Inflammatory macrophage (primary cell): Measurements from ENCODE around the gene AKR1D1.
A peak's percentile ranks its signal among the peaks of the same experiment; 100 is the strongest.
"Not testable (repeated sequence)": the region's sequence is repeated elsewhere in the genome, so short reads cannot be mapped to it uniquely, and the experiment has no call there.

Experiments used
- DNase-seq, 2 donors: peaks; one replicate each; pipeline ENCODE4 v3.0.0-alpha.2; 2020 to 2022
- total RNA-seq, 18 experiments: gene quantifications; one replicate each; lab custom pipeline; 2026; ENCODE audit warnings: mixed read lengths in 6 of 18, inconsistent platforms in 2 of 18; lab: John Stamatoyannopoulos, UW

The AKR1D1 gene, protein sequence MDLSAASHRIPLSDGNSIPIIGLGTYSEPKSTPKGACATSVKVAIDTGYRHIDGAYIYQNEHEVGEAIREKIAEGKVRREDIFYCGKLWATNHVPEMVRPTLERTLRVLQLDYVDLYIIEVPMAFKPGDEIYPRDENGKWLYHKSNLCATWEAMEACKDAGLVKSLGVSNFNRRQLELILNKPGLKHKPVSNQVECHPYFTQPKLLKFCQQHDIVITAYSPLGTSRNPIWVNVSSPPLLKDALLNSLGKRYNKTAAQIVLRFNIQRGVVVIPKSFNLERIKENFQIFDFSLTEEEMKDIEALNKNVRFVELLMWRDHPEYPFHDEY
- 0 to 0.16 (median 0.02) reads per million in 18 experiments for total RNA-seq

DNA sequence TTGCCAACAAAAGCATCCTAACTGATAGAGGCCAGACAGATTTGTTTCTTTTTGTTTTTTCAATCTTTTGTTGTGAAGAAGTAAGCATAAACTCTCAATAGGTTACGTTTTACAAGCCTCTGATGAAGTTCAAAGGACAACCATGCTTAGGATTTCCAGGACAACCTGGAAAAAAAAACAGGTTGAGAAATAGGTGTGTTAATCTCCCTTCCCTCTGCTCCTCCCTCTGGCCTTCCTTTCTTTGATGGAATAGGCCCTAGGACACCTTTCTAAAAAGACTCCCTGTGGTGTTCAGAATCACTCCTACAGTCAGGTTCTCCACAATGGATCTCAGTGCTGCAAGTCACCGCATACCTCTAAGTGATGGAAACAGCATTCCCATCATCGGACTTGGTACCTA, at the start of gene AKR1D1:
Gene AKR1D1, plus strand, starts transcription at position 264 of the 400 bp plus-strand sequence. Its CDS starts 60 bp downstream, at position 324.
- no peak for DNase-seq

DNA sequence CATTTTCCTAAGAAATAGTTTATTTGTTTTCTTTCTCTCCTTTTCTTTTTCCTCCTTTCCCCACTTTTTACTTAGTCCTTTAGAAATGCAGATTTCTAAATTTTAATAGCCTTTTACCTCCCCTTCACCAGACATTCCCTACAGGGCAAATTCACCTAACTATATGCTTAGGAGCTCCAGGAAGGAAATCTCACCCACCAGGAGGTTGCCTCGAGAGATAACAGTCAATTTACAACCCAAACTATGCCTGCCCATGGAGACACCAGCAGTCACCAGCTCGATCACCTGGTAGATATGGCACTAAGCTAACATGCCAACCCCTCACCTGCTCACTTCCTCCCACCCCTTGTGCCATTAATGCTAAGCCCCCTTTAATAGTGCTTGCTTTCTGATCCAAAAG, 49.2 kb upstream of the AKR1D1 start:
- DNase-seq = no peak

DNA sequence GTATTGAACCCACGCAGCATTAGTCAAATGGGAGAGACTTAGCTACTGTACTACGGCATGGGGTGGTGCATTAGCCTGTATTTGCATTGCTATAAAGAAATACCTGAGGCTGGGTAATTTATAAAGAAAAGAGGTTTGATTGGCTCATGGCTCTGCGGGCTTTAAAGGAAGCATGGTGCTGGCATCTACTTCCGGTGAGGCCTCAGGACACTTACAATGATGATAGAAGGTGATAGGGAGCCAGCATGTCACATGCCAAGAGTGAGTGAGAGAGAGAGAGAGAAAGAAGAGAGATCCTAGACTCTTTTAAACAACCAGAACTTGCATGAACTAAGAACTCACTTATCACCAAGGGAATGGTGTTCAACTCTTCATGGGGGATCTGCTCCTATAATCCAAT, 47.1 kb upstream of the AKR1D1 start:
- no peak for DNase-seq

DNA sequence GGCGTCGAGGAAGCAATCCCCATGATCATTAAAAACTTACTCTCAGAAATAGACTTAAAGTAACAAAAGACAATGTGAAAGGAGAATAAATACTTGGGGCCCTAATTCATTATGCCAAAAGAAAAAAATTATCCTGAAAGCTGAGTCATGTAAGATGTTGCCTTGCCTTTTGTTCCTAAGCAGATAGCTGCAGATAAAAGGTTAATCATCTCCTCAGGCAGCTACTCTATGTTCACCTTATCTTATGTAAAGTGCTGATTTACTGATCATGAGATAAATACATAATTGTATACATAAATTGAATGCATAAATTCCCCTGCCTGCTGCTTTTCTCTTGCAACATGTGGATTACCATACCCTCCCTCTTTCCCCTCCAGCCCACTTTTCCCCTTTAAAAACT, 46.3 kb upstream of the AKR1D1 start:
- no peak for DNase-seq

DNA sequence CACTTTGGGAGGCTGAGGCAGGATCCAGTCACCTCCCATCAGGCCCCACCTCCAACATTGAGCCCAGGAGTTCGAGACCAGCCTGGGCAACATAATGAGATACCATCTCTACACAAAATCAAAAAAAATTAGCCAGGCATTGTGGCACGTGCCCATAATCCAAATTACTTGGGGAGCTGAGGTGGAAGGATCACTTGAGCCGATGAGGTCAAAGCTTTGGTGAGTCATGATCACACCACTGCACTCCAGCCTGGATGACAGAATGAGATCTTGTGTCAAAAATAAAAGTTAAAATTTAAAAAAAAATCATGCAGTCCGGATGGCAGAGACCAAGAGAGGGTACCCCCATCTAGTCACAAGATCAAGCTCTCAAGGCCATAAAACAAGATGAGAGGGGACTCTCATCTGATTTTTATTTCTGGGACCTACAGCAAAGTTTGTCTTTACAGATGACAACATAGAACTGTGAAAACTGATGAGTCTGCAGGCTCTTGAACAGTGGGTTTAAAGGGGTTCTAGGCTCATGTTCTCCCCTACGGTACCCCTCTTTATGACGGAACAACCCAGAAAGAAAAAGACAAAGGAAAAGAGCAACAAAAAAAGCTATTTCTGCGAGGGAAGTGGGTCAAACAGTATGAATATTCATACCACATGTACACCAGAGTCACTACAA, 45.4 kb upstream of the AKR1D1 start:
- peak; percentile 47 to 84 for DNase-seq

DNA sequence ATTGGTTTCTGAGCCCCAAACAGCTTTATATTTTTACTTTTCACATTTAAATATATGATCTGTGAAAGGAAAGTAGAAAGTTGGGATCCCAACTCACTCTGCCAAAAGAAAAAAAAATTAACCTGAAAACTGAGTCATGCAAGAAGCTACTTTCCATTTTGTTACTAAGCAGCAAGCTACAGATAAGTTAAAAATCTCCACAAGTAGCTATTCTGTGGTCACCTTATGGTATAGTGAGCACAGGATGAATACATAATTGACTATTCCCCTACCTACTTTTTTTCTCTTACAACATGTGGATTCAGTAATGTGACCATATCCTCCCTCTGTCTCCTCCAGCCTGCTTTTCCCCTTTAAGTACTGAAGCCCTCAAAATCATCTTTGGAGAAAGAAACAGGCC, 44.1 kb upstream of the AKR1D1 start:
- no peak for DNase-seq

DNA sequence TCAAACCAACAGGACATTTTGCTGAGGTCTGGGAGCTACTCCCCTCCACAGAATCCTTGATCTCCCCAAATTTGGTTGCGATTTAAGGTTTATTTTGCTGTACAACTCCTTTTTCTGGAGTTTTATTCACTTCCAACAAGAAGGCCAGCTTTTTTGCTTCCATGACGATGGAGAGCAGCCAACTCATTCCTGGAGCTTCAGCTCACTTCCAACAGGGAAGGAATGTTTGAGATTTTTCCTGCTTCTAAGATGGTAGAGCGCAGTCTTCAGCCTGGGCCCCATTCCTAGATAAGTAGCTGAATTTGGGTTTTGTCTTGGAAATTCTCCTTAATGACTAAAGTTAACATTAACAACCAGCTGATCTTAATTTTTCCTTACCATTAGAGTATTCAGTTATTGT, 43.5 kb upstream of the AKR1D1 start:
- DNase-seq = no peak

DNA sequence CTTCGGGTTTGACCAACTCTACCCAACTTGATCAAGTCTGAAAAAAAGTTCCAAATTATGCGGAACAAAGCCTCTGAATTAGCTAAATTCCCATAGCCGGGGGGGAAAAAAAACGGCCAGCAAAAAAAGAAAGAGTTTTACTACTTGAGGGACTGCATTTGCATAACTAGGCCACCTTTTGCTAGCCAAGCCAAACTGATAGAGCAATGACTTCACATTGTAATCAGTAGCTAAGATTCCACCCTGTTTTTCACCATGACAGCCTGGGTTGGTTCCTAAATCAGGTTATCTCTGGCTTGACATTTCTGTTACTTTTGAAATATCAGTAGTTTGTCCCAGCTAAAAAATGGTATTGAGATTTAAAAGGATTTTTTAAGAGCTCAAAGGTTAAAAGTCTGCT, 43.0 kb upstream of the AKR1D1 start:
- DNase-seq = no peak

DNA sequence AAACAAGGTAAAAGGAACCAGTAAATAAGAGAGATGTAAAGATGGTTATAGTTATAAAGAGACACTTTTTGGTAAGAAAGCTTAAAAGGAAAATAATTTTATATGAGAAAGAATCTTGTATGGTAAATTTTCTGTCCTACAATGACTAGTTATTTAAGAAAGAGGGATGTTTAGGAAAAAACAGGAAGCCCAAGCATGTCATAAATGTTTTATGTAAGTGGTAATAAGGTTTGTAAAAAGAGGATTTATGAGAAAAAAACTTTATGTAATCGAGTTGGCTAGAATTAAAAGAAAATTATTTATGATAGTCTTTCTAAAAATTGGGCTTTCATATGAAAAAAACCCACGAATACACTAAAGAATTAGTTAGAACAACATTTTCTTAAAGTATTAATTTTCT, 40.1 kb upstream of the AKR1D1 start:
- no peak for DNase-seq

DNA sequence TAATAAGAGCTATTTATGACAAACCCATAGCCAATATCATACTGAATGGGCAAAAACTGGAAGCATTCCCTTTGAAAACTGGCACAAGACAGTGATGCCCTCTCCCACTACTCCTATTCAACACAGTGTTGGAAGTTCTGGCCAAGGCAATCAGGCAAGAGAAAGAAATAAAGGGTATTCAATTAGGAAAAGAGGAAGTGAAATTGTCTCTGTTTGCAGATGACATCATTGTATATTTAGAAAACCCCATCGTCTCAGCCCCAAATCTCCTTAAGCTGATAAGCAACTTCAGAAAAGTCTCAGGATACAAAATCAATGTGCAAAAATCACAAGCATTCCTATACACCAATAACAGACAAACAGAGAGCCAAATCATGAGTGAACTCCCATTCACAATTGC, 36.2 kb upstream of the AKR1D1 start:
- not testable (repeated sequence) for DNase-seq

DNA sequence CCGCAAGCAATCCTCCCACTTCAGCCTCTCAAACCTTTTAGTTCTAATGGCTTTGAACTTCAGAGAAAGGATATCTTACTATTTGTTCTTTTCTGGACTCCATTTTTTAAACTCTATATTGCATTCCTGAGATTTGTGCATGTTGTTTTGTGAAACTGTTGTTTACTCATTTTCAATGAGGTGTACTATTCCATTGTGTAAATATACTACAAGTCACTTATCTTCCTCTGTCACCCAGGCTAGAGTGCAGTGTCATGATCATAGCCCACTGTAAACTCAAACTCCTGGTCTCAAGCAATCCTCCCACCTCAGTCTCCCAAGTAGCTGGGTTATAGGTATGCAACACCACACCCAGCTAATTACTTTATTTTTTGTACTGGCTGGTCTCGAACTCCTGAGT, 31.4 kb upstream of the AKR1D1 start:
- no peak for DNase-seq

DNA sequence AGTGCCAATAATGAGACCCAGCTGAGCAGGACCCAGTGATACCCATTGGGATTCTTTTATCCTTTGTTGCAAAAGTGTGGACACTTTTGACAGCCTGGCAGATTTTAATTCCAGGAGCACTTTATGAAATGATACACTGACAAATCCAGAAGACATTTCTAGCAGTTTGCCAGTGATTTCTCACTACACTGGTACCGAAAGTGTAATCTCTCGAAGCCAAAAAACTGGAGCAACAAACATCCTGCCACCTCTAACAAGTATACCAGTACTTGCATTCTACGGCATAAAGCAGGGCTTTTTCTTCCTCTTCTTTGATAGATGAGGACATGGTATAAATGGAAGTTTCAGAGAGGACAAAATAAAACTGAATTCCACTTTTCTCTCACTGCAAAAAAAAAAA, 28.4 kb upstream of the AKR1D1 start:
- no peak for DNase-seq

DNA sequence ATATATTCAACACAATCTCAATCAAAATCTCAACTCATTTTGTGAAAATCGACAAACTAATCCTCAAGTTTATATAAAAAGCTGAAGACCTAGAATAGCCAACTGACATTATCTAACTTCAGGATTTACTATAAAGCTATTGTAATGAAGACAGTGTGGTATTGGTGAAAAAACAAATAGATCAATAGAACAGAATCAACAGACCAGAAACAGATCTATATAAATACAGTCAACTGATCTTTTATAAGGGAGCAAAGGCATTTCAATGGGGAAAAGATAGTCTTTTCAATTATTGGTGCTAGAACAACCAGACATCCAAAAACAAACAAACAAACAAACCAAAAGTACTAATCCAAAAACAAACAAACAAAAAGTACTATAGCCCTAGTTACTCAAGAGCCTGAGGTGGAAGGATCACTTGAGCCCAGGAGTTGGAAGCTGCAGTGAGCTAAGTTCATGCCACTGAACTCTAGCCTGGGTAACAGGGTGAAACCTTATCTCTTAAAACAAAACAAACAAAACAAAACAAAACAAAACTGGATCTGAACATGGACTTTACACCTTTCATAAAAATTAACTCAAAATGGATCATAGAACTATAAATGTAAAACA, 26.6 kb upstream of the AKR1D1 start:
- no peak for DNase-seq

DNA sequence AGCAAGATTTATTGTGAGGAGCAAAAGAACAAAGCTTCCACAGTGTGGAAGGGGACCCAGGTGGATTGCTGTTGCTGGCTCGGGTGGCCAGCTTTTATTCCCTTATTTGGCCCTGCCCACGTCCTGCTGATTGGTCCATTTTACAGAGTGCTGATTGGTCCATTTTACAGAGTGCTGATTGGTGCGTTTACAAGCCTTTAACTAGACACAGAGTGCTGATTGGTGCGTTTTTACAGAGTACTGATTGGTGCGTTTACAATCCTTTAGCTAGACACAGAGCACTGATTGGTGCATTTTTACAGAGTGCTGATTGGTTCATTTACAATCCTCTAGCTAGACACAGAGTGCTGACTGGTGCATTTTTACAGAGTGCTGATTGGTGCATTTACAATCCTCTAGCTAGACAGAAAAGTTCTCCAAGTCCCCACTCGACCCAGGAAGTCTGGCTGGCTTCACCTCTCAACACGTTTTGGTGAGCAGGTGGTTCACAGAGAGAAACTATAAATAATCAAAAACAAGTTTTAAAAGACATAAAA, 24.5 kb upstream of the AKR1D1 start:
- DNase-seq = not testable (repeated sequence)

DNA sequence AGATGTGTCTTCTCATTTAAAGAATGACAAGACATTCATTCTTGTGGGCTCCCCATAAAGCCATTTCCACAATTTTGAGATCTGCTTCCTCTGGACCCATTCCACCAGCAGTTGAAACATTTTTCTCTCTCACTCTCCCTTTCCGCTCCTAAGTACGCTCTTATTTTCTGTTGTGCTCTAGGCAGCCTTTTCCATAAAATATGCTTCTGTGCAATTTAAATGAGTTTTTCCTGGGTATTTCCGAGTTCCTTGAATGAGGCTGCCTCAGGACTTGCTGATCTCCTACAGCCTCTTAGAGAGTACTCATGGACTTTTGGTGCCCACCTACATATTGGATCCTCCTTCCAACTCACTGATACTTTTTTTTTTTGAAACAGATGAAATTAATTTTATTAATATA, 23.6 kb upstream of the AKR1D1 start:
- no peak for DNase-seq

DNA sequence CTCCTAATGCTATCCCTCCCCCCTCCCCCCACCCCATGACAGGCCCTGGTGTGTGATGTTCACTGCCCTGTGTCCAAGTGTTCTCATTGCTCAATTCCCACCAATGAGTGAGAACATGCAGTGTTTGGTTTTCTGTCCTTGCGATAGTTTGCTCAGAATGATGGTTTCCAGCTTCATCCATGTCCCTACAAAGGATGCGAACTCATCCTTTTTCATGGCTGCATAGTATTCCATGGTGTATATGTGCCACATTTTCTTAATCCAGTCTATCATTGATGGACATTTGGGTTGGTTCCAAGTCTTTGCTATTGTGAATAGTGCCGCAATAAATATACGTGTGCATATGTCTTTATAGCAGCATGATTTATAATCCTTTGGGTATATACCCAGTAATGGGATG, 20.6 kb upstream of the AKR1D1 start:
- not testable (repeated sequence) for DNase-seq

DNA sequence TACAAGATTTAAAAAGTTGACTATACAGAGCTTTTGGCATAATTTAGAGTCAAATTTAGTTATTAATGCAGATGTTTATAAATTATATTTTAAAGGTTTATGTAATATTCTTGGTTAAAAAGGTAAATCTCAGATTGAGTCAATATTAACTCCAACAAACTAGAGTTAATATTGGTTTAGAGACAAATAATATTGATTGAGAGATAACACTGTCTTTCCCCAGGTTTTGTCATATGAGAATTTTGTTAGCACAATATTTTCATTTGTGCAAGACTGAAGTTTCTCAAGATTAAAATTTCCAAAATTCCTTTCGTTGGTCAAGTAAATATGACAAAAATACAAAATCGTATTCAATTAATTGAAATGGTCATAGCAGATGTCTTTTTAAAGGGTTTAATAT, 12.9 kb upstream of the AKR1D1 start:
- no peak for DNase-seq

DNA sequence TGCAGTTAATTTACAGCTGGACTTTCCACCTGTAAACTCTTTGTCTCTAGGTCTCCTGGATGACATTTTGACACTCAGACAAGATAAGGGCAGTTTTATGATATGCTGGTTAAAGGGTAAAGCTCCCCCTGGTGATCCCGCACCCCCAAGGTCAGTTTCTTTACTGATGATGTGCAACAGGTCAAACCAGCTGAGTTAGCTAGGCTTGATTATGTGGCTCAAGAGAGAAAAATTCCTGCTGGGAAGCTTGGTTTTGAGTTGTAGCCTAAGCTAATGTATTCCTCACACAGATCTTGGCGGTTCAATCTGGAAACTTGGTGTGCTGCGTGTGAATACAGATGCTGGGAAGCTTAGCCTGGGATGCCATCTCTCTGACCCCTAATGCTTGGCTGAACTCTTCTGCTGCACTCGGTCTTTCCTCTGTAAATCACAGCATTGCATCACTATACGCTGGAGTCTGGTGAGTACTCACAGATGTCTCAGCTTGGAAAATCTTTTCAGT, 11.4 kb upstream of the AKR1D1 start:
- no peak for DNase-seq

DNA sequence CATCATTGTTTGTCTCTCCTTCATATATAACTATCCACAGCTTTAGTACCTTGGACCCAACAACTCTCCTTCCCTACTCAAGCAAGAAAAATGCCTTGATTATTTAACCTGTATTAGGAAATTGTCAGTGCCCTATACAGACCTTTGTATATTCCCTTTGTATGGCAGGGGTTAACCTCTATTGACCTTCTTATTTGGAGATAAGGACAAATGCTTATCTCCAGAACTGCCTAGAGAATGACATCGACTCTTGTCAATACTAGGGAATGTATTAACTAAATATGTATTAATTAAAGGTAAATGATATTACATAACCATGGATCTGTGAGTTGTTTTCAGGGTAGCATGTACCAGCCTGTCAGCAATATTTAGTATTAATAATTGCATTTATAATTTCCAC, 10.4 kb upstream of the AKR1D1 start:
- DNase-seq = no peak

DNA sequence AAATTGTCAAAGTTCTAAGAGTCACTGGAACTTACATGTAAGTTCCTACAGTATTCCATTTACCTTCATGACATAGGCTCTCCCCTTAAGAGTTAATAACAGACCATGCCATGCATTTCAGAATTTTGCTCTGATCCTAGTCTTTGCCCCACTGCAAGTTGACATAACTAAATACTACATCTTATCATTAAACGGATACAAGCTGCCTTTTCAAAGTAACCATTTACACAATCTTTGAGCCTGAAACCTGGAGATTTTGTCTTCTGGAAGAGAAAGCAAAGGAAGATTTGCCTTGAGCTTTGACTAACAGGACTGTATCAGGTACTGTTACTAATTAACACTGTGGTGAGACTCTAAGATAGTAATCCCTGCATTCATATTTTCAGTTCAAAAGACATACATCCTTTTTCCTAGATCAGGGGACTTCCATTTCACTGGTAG, 9.3 kb upstream of the AKR1D1 start:
- no peak for DNase-seq

DNA sequence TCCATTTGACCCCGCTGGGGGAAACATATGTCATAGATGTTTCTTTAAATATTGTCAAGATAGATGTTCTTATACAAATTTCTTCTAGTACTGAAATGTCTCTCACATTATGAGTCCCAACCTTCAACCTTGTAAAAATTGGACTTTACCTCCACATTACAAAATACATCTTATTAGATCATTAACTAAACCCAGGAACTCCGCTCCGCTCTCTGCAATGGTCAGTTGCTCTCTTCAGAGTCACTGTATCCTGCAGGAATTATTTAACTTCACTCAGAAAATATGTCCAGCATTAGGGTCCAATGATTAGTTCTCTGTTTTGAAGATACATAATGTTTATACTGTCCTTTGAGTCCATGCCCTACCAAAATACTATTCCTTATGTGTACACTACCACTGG, 8.5 kb upstream of the AKR1D1 start:
- DNase-seq = no peak

DNA sequence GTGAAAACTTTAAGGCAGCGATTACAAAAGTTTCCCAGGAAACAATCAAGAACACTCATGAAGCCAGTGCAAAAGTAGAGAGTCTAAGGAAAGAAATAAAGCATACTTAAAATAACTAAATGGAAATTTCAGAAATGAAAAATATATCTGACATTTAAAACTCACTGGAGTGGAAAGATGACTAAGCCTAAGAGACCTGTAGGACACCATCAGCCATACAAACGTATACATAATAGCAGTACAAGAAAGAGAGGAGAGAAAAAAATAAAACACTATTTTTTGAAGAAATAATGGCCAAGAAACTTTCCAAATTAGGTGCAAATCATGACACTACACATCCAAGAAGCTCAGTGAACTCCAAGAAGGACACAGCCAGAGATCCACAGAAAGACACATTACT, 5.4 kb upstream of the AKR1D1 start:
- no peak for DNase-seq

DNA sequence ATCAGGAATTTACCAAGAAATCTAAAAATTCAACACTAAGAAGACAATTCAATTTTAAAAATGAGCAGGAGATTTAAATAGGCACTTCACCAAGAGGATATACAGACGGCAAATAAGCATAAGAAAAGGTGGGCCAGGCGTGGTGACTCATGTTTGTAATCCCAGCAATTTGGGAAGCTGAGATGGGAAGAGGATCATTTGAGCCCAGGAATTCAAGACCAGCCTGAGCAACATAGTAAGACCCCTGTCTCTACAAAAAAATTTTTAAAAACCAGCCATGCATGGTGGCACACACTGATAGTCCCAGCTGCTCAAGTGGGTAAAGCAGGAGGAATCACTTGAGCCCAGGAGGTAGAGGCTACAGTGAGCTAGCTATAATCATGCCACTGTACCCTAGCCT, 3.5 kb upstream of the AKR1D1 start:
- no peak for DNase-seq

DNA sequence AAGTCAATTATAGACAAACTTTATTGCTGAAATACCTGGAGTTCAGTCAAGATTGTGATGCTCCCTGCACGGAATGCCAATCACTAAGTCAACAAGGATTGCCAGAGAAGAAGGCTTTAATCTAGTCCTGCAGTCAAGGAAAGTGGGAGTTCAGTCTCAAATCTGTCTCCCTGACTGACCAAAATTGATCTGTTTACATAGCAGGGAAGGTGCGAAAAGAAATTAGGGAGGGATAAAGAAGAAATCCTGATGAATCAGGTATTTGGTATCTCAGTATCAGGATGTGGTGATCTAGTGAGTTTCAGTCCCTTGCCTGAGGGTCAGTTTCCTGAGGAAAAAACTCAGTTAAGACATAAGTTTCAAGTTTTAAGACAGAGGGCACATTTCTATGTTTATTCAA, 2.1 kb upstream of the AKR1D1 start:
- DNase-seq = no peak
